Left forelimb (tissue), 1 donor: Measurements from ENCODE around the gene SWI5.

Experiments
- DNase-seq: peaks from one replicate; pipeline ENCODE4 v3.0.0-alpha.2; 2018; ENCODE audit warnings: low spot score

SWI5 gene

GRCh38 chr9:128251732-128252100, 24.4 kb upstream of the SWI5 start:
- no peak for DNase-seq

DNA sequence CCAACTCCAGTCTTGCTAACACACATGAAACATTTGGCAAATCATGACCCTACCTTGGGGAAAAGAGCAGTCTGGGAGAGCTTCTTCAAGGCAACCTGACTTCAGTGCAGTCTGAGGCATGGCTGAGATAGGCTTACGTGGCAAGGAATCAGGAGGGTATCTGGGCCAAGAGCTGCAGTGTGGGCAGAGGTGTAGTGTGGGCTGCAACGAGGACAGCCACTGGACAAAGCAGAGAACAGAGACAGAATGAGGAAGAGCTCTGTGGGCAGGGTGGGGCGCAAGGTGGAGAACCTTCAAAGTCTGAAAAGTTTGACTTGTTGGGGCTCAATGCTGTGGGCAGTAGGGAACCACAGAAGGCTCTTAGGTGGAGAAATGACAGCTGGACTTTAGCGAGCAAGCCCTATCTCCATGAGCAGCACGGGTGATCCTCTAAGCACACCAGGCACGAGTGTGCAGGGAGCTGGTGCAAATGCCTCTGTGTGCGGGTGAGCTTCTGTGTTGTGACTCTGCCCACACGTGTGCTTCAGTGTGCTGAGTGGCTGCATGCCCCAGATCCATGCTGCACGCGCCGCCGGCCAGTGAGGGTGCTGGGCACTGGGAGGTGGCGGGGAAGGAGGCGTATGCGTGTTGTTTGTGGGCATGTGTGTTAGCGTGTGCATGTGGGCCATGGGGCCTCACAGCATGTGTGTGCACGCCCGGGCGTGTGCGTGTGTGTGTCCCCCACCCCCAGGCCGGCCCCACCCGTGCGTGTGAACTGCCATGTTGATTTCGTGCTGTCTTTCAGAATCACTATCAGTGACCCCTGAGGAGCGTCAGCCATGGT, 23.5 kb upstream of the SWI5 start:
- no peak for DNase-seq

DNA sequence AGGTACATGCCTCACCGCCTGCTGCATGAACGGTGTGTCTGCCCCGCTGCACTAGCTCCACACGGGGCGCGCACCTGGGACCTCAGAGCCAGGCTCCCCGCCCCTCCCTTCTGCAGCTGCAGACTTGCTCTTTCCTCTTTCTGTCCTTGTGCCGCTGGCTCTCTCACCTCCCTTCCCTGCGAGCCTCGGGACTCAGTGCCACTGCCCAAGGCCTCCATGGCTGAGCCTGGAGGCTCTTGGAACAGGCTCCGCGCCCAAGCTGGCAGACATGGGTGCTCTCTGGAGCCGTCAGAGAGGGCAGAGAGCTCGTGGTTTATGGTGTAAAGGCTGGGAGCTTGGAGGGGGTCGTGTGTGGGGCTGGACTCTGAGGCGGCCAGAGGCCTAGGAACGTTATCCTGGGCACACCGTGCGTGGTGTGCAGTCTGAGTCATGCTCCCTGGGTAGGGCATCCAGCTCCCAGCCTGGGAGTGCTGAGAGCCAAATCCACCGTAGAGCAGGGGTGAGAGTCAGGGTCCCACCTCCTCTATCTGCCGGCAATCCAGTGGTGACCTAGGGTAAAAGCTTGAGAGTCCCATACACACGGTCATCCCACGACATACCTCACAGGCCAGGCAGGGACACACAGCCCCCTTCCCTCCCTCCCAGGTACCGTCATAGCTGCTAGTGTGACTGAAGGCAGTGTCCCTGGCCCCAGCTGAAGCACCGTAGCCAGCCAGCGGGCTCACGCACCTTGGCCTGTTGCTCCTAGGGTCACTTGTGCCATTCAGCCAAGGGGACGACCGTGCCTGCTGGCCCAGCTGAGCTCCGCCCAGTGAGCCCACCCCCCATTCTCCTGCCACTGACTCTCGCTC, 22.7 kb upstream of the SWI5 start:
- no peak for DNase-seq

DNA sequence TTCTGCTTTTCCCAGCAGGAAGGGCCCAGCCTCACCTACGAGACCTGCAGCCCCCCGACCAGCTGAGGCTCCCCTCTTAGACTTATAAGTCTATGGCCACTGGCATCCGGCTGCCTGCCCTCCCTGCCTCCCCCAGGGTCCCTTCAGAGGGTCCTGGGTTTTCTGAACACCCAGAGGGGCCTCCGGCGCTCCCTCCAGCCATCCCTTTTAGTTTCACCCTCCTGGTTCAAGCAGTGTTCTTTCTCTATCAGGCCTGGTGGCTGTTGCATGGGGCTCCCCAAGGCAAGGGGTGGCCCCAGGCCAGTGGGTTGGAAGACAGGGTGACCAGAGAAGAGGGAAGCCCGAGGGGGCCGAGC, 22.1 kb upstream of the SWI5 start:
- no peak for DNase-seq

GRCh38 chr9:128254362-128254761, 21.7 kb upstream of the SWI5 start:
- no peak for DNase-seq

- DNase-seq, result no peak
Measured at GRCh38 chr9:128254855-128255759, 21.0 kb upstream of the SWI5 start.

GRCh38 chr9:128257086-128257825, 18.8 kb upstream of the SWI5 start:
- DNase-seq, result no peak

GRCh38 chr9:128257907-128258306, 18.2 kb upstream of the SWI5 start:
- no peak for DNase-seq

DNA sequence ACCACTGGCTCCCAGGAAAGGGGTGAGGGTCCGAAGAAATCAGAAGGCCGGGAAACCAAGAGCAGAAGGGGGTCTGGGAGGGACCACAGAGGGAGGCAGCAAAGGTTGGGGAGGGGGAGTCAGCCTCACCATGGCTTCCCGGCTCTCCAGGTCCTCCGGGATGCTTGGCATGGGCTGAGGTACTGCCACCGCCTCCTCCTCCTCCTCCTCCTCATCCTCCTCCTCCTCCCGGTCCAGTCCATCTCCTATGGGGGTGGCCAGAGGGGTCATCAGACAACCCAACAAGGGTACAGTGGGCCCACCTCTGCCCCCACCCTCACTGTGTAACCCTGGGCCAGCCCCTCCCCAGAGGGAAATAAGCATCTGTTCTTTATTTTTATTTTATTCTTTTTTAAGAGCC, 17.8 kb upstream of the SWI5 start:
- DNase-seq, result no peak

DNA sequence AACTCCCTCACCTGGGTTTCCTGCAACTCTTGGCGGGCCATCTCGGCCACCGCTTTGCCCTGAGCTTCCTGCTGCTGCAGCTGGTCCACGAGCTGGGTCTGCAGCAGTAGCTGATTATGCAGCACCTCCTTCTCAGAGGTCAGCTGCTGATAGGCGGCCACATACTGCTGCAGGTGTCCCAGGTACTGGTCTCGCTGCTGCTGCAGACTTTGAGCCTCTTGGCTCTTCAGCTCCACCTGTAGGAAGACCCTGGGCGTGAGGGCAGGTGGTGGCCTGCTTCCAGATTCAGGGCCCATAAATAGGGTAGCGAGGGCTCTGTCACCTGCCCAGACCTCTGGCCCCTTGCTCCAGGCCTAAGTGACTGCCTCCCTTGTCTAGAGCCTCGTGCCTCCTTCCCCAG, 16.9 kb upstream of the SWI5 start:
- no peak for DNase-seq

GRCh38 chr9:128260340-128260739, 15.7 kb upstream of the SWI5 start:
- DNase-seq, result no peak

- no peak for DNase-seq
Measured at GRCh38 chr9:128262687-128263086, 13.4 kb upstream of the SWI5 start.

GRCh38 chr9:128265348-128265847, 10.7 kb upstream of the SWI5 start:
- no peak for DNase-seq

- no peak for DNase-seq
Measured at GRCh38 chr9:128266868-128267590, 9.0 kb upstream of the SWI5 start.

DNA sequence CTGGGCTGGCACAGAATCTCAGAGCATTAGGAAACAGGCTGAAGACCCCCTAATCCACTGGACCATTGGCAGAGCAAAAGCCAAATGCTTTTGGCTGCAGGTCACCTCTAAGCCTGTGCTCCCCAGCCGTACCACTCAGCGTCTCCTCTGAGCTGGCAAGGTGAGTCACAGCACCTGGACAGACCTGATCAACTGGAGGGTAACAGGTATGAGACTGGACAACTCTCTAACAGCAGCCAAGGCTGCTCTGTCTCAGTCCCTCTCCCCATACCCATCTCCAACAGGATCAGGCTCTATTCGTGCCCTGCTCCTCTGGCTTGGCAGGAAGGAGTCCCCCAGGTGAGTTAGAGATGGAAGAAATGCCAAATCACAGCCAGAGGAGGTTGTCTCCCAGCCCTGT, 5.0 kb upstream of the SWI5 start:
- no peak for DNase-seq

DNA sequence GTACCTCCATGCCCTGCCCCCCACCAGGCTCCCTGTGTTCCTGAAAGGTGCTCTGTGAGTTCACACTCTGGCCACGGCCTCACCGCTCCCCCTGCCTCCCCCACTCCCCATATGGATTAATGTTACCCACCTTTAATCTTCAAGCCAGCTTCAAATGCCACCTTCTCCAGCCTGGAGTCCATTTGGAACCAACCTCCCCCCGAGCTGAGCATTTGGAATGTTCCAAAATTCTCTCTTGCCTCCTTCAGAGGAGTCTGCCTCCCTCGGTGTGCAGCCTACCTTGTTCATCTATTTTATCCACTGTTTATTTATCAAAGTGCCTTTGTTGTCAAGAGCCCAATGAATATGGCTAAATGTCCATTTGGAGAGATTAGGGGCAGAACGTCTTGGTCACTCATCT, 4.6 kb upstream of the SWI5 start:
- DNase-seq, result no peak

GRCh38 chr9:128274245-128274644, 1.8 kb upstream of the SWI5 start:
- no peak for DNase-seq

DNA sequence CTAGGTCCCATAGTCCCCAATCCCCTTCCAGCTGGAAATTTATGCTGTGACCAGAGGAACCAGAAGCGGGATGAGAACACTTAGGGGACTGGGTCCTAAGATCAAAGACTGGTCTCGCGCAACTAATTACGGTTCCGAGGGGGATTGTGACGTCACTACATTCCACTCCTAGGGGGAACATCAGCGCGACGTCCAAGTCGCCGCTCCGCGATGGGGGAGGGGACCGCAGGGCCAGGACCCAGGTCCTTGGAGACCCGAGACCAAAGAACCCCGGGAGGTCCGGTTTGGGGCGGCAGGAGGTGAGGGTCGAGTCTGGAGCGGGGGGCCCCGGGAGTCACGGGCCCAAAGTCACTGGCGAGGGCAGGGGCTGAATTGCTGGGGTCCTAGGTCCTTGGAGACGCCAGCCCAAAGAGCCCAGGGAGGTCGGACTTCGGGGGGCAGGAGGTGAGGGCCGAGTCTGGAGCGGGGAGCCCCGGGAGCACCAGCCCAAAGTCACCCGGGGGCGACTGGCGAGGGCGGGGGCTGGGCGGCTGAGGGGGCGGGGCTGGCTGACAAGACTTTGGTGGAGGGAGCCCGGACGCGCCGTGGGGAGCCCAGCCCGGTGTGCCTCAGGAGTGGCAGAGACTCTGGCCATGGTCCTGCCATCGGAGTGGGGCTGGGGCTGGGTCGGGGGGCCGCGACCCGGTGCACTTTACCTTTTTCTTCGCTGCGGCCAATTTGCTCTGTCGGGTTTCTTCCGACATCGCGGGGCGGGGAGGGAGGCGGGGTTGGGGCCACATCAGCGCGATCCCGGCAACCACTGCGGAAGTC, 673 bp upstream of the SWI5 start, which contains the start of gene GOLGA2:
Gene GOLGA2, minus strand, starts transcription at position 810 of the 810 bp plus-strand sequence. Its CDS starts 31 bp downstream, at position 779.
- no peak for DNase-seq

DNA sequence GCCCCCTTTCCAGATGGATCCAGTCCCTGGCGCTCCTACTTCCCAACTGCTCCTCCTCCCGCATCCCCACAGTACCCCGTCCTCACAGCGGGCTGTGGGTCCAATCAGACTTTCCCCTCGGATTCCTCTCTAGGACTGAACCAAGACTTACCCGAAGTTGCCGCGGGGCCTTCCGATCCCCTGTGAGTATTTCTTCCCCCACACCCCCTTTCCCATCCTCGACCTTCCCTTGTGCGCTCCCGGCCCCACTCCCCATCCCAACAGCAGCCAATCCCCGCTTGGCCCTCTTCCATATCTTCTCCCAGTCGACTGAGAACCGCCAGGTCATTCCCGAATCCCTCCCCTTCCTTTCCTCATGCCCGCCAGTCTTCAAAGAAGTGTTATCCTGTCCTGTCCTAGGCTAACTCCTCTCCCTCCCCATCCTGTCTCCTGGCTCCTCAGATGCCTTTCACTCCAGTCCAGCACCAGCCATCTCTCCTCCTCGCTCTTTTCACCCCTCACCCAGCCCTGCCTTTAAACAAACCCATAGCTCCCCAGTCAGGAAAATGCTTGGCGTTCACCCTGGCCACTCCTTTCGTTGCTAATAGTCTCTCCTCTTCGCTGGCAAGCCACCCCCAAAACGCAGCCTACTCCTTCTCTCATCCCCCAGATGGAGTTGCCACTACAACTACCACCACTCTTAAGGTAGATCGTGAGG, 646 bp downstream of the SWI5 start:
- DNase-seq, result no peak
